ENCODE results near the gene LMX1B. TPM values are rescaled to one million over a fixed set of nuclear protein-coding genes. Genes with fewer than 3 reads are reported as not detected.

The LMX1B gene
- total RNA-seq, 1 experiment from 2014 or later = 2.6 TPM

GRCh38 chr9:126684345-126684744 lies 70.6 kb downstream of the LMX1B start:
- ChIA-PET POLR2A (no interaction called here), CTCF (no interaction called here)
- ATAC-seq = no peak
- H3K9me3 ChIP-seq (ENCODE audit: control insufficient read depth, insufficient read depth, low read depth, low read length) = no peaks in the 10 kb centered on the region
- H3K27ac ChIP-seq (ENCODE audit: low read length) = no peak overlapping the region
- H3K27me3 ChIP-seq (ENCODE audit: control insufficient read depth, insufficient read depth, low read length) = no peaks in the 10 kb centered on the region
- no peaks in the 10 kb centered on the region for H3K36me3 ChIP-seq (ENCODE audit: control insufficient read depth, insufficient read depth, low read length)
- intact Hi-C loops (cut with micrococcal nuclease; ENCODE audit: unreplicated experiment) (no loop called here), in situ Hi-C loops (cut with HindIII; ENCODE audit: low pct_unique_long_range_greater_than_20kb, low sequenced_read_pairs) (no loop called here)
- DNase-seq (ENCODE audit: low read depth, low spot score) = no peak
- no peak for TF ChIP-seq SIN3A (IDR thresholded peaks at IDR 0.05; ENCODE audit: borderline replicate concordance, insufficient read depth, low read depth, low read length)
- TF ChIP-seq POLR2AphosphoS5 (IDR thresholded peaks at IDR 0.05; ENCODE audit: low read depth, low read length) = no peak
- no peak for TF ChIP-seq CTCF (IDR thresholded peaks at IDR 0.05)
- TF ChIP-seq REST (IDR thresholded peaks at IDR 0.05; ENCODE audit: insufficient read depth in 1 of 2, low read depth in 2 of 2, low read length in 1 of 2) = no peak
- TF ChIP-seq TCF7L2 (IDR thresholded peaks at IDR 0.05; ENCODE audit: low read depth, low read length) = no peak
- H3K4me3 ChIP-seq (ENCODE audit: low read depth in 2 of 2, low read length in 2 of 2) = no peak overlapping the region
- H3K4me1 ChIP-seq (ENCODE audit: control insufficient read depth, insufficient read depth, low read length) = no peaks in the 10 kb centered on the region
- BruUV-seq (replicated peaks) = no TSS peak

- no peaks in the 10 kb centered on the region for H3K27me3 ChIP-seq (ENCODE audit: control insufficient read depth, insufficient read depth, low read length)
- H3K27ac ChIP-seq (ENCODE audit: low read length) = no peak overlapping the region
- no TSS peak for BruUV-seq (replicated peaks)
- no peaks in the 10 kb centered on the region for H3K9me3 ChIP-seq (ENCODE audit: control insufficient read depth, insufficient read depth, low read depth, low read length)
- TF ChIP-seq SIN3A (IDR thresholded peaks at IDR 0.05; ENCODE audit: borderline replicate concordance, insufficient read depth, low read depth, low read length) (no peak), TCF7L2 (IDR thresholded peaks at IDR 0.05; ENCODE audit: low read depth, low read length) (no peak), CTCF (IDR thresholded peaks at IDR 0.05) (no peak), REST (IDR thresholded peaks at IDR 0.05; ENCODE audit: insufficient read depth in 1 of 2, low read depth in 2 of 2, low read length in 1 of 2) (no peak), POLR2AphosphoS5 (IDR thresholded peaks at IDR 0.05; ENCODE audit: low read depth, low read length) (no peak)
- ATAC-seq (no peak), DNase-seq (ENCODE audit: low read depth, low spot score) (no peak)
- in situ Hi-C loops (cut with HindIII; ENCODE audit: low pct_unique_long_range_greater_than_20kb, low sequenced_read_pairs) = no loop called here
- no peaks in the 10 kb centered on the region for H3K4me1 ChIP-seq (ENCODE audit: control insufficient read depth, insufficient read depth, low read length)
- POLR2A ChIA-PET = no interaction called here
- intact Hi-C loops (cut with micrococcal nuclease; ENCODE audit: unreplicated experiment) = loop anchor here (5.0 kb wide), 1 partner anchor 78 kb away; no protein-coding TSS in a partner anchor
- no peaks in the 10 kb centered on the region for H3K36me3 ChIP-seq (ENCODE audit: control insufficient read depth, insufficient read depth, low read length)
- no peak overlapping the region for H3K4me3 ChIP-seq (ENCODE audit: low read depth in 2 of 2, low read length in 2 of 2)
- CTCF ChIA-PET = no interaction called here
Observed at GRCh38 chr9:126684965-126685465, 71.3 kb downstream of the LMX1B start.
